GM21381 (cell line): Measurements from ENCODE around the gene NF2.
"Not testable (repeated sequence)": the region's sequence is repeated elsewhere in the genome, so short reads cannot be mapped to it uniquely, and the experiment has no call there.

Experiments used
- ATAC-seq: cut with Tn5 transposase; IDR thresholded peaks from one replicate; pipeline ENCODE4 v1.9.1; 2021; ENCODE audit warnings: mild to moderate bottlenecking, moderate library complexity; ENCODE audit not compliant: unreplicated experiment

The NF2 gene

DNA sequence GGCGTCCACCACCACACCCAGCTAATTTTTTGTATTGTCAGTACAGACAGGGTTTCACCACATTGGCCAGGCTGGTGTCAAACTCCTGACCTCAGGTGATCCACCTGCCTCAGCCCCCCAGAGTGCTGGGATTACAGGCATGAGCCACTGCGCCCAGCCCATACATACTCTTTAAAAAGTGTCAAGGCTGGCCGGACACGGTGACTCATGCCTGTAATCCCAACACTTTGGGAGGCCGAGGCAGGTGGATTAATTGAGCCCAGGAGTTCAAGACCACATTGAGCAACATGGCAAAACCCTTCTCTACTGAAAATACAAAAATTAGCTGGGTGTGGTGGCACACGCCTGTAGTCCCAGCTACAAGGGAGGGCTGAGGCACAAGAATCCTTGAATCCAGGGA lies 9.0 kb upstream of the NF2 start:
- not testable (repeated sequence) for ATAC-seq

DNA sequence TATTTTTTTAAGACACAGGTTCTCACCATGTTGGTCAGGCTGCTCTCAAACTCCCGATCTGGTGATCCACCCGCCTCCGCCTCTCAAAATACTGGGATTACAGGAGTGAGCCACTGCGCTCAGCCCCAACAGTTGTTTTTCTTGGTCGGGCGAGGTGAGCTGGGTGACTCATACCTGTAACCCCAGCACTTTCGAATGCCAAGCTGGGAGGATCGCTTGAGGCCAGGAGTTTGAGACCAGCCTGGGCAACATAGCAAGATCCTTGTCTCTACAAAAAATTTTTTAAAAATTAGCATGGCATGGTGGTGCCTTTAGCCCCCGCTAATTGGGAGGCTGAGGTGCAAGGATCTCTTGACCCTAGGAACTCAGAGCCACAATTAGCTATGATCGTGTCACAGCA lies 7.0 kb upstream of the NF2 start:
- no peak for ATAC-seq

DNA sequence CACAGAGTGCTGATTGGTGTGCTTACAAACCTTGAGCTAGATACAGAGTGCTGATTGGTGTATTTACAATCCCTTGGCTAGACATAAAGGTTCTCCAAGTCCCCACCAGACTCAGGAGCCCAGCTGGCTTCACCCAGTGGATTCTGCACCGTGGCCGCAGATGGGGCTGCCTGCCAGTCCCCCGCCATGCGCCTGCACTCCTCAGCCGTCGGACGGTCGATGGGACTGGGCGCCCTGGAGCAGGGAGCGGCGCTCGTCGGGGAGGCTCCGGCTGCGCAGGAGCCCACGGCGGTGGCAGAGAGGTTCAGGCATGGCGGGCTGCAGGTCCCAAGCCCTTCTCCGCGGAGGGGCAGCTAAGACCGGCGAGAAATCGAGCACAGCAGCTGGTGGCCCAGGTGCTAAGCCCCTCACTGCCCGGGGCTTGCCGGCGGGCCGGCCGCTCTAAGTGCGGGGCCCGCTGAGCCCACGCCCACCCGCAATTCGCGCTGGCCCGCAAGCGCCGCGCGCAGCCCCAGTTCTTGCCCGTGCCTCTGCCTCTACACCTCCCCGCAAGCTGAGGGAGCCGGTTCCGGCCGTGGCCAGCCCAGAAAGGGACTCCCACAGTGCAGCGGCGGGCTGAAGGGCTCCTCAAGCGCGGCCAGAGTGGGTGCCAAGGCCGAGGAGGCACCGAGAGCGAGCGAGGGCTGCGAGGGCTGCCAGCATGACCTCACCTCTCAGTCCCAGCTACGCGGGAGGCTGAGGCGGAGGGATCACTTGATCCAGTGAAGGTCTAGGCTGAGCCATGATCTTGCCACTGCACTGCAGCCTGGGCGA lies 5.4 kb upstream of the NF2 start:
- not testable (repeated sequence) for ATAC-seq

DNA sequence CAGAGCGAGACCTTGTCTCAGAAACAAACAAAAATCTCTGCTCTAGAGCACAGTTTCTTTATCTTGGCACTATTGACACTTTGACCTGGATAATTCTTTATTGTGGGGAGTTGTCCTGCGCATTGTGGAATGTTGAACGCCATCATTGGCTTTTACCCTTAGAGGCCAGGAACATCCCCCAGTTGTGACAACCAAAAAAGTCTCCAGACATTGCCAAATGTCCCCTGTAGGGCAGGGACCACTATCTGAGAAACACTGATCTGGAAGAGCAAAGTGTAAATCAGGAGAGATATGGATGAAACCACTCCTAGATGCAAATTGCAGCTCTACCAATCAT lies 4.8 kb upstream of the NF2 start:
- ATAC-seq, result no peak

DNA sequence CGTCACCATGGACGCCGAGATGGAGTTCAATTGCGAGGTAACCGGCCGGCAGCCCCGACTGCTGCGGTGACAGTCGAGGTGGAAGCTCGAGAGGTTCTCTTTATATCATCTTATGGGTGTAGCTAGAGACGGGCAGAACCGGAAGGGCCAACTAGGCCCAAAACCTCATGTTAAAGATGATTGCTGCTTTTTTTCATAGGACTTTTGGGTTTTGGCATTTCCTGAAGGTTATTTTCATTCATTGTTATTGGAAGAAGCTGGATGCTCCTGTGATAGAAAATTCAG lies 585 bp downstream of the NF2 start:
- no peak for ATAC-seq

DNA sequence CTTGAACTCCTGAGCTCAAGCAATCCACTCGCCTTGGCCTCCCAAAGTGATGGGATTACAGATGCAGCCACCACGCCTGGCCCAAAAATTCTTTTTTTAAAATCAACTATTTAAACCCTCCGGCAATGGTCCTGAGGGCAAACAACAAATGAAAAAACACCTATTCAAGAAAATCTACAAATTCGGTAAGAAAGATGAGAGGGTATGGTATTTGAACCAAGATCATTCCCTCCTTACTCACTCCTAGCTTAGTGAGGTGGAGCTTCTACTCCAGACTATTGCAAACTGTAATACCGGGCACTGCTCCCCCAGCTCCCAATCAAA lies 2.1 kb downstream of the NF2 start:
- no peak for ATAC-seq

DNA sequence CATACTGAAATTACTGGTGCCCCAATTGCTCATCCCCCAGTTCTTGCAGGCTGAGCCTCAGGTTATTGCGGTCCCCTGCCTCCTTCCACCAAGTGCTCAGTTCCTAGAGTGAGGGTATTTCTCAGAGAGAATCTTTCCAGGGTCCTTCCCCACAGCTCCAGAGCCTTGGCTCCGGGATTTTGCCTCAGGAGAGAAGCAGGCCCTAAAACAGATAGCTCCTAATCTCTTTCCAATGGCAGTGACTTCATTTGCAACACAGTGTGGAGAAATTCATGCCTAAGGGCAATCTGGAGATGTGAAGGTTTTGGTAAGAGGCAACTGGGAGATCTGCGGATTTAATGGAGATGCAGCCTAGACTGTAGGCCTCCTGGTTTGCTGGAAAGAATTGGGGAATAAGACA lies 2.9 kb downstream of the NF2 start:
- no peak for ATAC-seq

DNA sequence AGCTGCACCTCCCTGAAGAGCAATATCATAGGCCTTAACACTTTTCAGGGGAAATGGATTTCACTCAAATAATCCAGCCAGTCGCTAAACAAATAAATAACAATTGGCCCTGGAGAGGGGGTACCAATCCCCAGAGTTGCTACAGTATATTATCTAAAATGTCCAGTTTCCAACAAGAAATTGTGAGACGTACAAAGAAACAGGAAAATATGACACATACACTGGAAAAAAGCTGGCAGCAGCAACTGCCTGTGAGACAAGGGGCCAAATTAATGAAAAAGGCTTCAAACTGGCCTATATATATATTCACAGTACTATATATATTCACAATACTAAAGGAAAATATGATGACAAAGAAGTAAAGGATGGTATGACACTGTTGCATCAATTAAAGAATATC lies 4.0 kb downstream of the NF2 start:
- no peak for ATAC-seq

DNA sequence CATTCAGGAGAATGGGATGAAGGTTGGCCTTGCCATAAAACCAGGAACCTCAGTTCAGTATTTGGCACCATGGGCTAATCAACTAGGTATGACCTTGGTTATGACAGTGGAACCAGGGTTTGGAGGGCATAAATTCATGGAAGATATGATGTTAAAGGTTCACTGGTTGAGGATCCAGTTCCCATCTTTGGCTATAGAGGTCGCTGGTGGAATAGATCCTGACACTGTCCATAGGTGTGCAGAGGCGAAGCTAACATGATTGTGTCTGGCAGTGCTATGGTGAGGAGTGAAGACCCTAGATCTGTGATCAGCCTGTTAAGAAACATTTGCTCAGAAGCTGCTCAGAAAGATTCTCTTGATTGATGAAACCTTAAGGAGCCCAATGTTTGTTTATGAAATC lies 5.7 kb downstream of the NF2 start:
- no peak for ATAC-seq

DNA sequence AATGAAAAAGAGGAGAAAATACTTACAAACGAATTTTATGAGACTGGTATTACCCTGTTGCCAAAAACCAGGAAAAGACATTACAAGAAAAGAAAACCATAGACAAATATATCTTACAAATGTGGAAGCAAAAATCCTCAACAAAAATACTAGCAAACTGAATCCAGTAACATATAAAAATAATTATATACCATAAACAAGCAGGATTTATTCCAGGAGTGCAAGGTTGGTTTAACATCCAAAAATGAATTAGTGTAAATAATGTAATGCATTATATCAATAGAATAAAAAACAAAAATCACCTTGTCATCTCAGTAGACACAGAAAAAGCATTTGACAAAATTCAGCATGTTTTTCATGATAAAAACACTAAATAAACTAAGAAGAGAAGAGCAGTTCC lies 7.3 kb downstream of the NF2 start:
- no peak for ATAC-seq

DNA sequence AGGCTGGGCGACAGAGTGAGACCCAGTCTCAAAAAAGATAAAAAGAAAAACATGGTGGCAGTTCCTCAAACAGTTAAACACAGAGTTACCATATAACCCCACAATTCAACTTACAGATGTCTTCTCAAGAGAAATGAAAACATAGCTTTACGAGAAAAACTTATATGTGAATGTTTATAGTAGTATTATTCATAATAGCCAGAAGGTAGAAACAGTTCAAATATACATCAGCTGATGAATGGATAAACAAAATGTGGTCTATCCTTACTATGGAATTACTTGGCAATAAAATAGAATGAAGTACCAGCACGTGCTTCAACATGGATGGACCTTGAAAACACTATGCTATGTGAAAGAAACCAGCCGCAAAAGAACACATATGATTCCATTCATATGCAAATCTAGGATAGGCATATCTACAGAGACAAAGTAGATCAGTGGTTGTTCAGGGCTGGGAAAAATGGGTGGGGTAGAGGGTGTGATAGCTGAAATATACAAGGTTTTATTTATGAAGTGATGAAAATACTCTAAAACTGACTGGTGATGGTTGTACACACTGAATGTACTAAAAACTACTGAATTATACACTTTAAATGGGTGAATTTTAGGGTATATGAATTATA lies 12.4 kb downstream of the NF2 start:
- ATAC-seq, result no peak

DNA sequence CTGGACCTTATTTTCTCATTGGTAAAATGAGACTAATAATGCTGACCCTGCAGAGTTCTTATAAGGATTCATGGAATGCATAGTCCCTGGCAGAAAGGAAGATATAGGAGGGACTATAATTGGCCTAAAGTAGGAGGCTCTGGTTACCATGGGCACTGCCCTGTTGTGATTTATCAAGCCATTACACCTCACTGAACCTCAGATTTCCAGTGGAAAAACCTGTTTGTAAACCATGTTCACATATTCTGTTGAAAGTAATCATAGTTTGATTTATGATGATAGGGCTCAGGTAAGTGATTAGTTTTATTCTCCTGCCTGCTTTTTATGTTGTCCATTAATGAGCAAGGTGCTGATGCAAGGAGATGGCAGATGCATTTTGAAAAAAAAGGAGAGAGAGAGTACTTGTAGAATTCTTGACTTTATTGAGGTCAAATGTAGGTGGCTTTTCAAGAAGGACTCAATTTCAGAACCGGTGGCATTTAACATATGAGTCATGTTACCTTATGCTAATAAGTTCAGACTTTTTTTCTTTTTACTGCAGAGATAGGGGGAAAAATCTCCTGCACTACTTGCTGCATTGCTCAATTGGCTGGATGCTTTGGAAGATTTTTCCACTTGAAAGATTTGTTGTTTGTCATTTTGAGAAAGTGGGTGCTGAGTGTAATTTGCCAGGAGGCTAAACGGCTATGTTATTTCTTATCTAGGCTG lies 14.6 kb downstream of the NF2 start:
- ATAC-seq, result no peak

DNA sequence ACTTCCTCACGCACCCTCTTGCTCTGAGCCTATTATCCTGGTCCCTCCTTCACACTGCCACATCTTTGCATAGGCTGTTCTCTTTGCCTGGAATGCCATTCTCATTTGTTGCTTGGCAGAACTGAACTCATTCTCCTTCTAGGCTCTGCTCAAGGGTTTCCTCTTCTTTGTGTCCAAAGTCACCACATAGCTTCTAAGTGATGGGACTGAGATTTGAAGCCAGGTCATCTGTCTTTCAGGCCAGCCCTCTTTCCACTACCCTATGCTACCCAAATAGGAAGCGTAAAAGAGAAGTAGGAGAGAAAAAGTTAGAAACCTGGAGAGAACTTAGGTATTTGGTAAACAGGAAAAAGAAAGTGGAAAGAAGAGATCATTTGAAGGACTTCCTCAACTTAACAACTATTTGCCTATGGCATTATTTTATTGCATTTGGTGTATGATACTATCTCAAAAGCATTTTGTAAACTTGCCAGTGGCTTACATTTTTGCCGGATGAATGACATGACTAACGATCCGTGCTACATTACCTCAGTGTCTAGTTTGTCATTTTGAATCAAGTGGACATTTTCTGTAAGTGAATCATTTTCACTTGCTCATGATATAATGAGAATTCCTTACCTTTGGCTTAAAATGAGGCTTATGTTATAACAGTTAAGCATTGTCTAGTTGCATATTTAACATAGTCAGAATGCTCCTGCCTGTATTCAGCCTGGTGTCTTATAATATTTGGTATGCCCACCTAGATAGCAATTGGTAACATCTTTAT lies 18.5 kb downstream of the NF2 start:
- no peak for ATAC-seq

DNA sequence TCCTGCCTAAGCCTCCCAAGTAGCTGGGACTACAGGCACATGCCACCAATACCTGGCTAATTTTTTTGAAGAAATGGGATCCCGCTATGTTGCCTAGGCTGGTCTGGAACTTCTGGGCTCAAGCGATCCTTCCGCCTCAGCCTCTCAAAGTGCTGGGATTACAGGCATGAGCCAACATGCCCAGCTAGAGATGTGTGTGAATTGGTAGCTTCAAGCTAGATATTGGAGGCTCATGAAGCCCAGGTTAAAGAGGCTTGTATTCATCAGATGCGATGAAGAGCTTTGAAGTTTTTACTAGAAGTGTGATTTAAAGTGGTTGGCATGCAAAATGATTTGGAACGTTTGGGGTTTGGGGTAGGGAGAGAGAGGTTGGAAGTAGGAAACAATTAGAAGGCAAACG lies 19.6 kb downstream of the NF2 start:
- no peak for ATAC-seq

DNA sequence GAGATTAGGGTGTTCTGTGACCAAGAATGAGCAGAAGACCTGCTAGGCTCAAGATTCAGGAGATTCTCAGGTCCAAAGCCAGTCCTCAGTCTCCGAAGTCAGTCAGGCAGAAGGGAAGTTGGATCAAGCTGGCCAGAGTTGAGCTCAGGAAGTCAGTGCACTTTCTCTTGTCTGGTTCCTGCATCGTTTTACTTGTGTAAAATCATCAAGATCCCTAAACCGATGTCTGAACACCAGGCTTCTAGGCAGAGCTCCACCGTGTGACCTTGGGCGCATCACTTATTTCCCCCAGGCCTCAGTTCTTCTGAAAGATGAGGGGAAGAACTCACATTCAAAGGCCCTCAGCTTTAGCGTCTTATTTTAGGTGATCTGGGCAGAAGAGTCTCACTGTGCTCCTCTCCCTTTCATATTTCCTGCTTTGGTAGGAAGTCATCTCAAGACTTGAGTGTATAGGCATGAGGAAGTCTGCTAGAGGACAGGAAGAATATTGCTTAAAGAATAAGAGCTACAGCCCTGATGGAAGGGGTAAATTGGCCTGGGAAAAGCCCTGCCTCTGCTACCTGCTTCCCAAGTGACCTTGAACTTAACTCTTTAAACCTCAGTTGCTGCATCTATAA lies 20.2 kb downstream of the NF2 start:
- ATAC-seq, result no peak

DNA sequence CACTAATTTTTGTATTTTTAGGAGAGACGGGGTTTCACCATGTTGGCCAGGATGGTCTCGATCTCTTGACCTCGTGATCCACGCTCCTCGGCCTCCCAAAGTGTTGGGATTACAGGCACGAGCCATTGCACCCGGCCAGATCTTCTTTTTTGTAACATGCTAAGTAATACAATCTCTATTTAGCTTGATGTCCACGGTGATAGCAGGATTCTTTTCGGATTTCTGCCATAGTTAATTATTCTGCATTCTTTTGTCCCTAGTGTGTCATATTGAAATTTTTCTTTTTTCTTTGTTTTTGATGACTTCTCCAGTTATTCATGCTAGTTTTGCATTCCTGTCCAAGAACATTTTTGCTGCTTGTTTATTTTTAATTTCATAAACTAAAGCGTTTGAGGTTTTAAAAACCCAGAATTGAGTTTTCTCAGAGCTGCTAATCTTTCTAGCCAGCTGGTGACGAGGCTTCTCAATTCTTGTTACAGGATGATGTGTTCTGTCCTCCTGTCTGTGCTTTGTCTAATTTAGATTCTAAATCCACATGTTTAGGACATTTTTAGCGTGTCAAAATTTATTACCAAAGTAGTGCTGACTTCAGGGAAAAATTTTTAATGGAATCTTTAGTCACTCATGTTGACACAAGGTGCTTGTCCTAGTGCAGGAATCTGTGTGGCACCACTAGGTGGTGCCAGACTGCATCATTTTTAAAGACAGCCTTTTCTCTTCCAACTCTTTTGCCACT lies 21.8 kb downstream of the NF2 start:
- no peak for ATAC-seq

DNA sequence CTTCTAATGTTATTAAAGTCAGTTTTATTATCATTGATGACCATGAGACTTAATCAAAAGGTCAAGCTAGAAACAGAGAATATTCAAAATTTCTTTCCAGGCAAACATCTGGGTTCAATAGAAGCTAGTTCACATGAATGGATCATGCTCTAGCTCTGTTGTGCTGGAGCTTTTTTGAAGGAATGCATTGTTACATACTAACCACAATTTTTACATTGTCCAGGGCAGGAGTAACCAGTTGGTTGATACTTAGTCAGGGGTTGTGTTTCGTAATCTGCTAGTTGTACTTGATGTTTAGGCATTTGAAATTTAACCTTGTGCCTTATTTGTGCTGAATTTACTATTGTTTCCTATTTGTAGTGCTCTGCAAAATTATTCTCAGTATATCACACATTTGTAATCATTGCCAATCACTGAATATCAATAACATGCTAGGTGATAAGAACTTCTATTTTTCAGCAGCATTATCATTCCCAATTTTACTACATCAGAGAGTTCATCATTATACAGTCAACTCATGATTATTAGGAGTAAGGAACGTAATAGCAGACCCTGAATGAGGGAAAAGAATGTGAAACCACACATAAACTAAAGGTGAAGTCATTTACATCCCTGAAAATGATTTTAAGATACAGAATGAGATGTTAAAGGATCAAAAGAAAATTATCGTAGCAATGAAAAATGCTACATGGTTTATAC lies 23.2 kb downstream of the NF2 start:
- ATAC-seq, result no peak

DNA sequence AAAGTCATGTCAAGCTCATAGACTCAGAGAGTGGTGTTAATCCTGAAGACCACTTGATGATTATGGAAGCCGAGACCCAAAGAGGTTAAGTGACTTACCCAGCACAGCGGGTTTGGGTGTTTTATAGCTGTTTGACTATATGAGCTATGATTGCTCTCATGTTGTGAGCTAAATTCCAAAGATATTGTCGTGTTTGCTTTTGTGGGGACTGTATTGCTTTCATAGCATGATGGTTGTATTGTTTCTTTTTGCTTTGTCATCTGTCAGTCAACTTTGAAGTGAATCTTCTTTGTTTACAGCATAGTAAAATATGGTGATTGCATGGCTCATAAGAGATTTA lies 23.7 kb downstream of the NF2 start:
- ATAC-seq, result no peak

DNA sequence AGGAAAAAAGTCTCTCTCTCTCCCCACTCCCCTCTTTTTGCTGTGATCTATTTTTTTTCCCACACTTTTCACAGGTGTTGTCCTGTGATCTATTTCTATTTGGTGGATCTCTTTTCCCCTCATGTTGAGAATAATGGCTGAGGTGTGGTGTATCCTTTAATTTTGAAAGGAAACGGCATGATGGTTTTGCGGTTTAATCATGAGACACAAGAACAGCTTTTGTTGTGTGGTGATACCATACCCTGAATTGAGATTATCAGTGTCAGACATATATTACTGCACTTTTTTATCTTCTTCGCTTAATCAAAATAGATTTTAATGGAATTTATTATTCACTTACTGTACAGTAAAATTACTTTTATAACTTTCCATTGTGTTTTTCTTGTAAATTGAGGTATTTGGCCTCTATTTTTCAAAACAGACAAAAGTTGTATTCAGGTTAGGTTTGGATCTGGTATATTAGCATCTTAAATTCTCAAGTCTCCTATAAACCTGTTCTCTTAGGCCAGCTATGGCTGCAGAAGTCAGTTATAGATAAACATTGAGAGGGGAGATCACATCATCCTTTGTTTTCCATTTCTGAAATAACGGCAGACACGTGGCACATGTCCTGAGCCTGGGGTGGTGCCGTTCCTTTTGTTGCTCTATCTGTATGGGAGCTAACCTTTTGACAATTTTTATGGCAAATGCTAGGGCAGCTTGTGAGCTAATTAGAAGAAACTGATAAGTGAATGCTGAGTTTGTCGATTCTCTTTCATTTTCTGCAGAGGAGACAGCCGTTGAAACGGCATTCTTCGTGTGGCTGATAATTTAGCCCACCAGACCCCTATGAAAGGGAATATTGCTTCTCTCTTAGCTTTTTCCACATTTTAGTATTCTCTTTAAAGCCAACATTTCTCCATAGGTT lies 25.8 kb downstream of the NF2 start:
- no peak for ATAC-seq
